Kasumi-1 (cell line): Measurements from ENCODE around the gene ARMC5.

Source experiments
- DNase-seq, 2 experiments: peaks; one replicate each; lab custom pipeline; 2025; lab: John Stamatoyannopoulos, UW

The ARMC5 gene

DNA sequence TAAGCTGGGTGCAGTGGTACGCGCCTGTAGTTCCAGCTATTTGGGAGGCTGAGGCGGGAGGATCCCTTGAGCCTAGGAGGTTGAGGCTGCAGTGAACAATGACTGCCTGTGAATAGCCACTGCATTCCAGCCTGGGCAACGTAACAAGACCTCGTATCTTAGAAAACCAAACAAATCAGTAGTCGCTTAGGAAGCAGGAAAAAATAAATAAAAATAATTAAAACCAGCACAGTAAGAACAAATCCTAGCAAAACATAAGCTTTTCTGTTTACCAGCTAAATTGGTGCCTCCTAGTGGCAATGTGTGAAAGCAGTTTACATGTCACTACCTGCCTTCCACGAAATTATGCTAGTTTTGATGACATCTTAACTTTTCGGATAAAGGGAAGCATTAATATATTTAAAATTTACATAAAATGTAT is 1.3 kb downstream of the ARMC5 start:
- DNase-seq = peak; percentile 28 to 37

DNA sequence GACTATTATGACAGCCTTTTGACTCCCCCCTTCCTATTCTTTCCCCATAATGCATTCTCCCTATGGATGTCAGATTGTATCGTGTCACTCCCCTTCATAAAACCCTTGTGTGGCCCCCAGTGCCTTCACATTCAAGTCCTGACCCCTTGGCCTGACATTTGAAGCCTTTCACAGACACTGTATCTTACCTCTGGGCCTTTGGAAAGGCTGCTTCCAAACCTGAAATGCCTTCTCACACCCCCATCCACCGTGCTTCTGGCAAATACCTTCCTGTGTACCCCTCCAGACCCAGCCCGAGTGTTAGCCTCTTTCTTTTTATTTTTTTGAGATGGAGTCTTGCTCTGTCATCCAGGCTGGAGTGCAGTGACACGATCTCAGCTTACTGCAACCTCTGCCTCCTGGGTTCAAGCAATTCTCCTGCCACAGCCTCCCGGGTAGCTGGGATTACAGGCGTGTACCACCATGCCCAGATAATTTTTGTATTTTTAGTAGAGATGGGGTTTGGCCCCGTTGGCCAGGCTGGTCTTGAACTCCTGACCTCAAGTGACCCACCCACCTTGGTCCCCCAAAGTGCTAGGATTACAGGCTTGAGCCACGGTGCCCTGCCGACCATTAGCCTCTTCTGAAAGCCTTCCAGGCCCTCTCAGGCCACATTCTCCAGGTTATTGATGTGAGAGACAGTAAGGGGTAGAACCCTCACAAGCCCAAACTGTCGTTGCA is 2.1 kb downstream of the ARMC5 start:
- no peak for DNase-seq

DNA sequence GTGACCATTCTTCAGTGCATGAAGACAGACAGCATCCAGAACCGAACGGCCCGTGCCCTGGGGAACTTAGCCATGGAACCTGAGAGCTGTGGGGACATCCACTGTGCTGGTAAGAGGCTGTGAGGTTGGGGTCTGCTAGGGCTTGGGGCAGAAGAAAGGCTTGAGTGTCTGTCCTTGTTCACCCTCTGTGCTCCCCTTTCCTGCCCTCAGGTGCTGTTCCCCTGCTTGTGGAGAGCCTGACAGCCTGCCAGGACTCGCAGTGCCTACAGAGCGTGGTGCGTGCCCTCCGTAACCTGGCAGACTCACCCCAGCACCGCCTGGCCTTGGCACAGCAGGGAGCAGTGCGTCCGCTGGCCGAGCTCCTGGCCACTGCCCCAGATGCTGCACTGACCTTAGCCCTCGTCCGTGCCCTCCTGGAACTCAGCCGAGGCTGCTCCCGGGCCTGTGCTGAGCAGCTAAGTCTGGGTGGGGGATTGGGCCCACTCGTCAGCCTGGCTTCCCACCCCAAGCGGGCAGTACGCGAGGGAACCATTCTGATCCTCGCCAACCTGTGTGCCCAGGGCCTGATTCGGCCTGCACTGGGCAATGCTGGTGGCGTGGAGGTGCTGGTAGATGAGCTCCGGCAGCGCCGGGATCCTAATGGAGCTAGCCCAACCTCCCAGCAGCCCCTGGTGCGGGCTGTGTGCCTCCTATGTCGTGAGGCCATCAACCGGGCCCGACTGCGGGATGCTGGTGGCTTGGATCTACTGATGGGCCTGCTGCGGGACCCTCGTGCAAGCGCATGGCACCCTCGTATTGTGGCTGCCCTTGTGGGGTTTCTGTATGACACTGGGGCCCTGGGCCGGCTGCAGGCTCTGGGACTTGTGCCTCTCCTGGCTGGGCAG is 2.9 kb downstream of the ARMC5 start:
- DNase-seq = no peak

DNA sequence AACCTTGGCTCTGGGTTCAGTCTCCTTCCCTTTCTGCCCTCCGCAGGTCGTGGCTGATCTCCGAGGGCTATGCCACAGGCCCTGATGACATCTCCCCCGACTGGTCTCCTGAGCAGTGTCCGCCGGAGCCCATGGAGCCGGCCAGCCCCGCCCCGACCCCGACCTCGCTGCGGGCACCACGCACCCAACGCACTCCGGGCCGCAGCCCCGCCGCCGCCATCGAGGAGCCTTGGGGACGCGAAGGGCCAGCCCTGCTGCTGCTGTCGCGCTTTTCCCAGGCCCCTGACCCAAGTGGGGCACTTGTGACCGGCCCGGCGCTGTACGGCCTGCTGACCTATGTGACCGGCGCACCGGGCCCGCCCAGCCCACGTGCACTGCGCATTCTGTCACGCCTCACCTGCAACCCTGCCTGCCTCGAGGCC is 5.1 kb downstream of the ARMC5 start:
- no peak for DNase-seq

DNA sequence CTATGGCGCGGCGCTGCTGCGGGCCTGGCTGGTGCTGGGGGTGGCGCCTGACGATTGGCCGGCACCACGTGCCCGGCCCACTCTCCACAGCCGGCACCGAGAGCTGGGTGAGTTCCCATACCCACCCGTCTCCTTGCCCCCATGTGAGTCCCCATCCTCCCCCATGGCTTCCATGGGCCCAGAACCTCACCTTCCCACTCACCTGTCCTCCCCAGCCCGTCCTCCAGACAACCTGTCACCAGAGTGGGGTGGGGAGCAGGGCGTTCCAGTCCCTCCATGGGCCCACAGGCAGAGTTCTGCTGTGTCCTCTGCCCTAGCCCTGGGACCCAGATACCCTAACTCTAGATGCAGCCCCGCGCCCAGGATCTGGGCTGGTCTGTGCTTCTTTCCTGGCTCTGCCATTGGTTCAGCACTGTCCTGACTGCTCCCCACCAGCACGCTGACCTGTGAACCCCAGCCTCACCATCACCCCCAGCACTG is 5.5 kb downstream of the ARMC5 start:
- DNase-seq = no peak

DNA sequence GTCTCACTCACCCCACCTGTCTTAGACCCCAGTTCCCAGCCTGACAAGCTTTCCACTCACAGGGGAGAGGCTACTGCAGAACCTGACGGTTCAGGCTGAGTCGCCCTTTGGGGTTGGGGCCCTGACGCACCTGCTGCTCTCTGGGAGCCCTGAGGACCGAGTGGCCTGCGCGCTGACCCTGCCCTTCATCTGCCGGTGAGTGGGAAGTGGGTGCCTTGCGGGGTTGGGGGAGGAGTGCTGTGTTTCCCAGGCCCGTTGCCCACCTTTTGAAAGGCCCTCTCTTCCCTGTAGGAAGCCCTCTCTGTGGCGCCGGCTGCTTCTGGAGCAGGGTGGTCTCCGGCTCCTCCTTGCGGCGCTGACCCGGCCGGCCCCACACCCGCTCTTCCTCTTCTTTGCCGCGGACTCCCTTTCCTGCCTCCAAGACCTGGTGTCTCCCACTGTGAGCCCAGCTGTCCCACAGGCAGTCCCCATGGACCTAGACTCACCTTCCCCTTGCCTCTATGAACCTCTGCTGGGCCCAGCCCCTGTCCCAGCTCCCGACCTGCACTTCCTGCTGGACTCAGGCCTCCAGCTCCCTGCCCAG is 6.6 kb downstream of the ARMC5 start:
- no peak for DNase-seq

DNA sequence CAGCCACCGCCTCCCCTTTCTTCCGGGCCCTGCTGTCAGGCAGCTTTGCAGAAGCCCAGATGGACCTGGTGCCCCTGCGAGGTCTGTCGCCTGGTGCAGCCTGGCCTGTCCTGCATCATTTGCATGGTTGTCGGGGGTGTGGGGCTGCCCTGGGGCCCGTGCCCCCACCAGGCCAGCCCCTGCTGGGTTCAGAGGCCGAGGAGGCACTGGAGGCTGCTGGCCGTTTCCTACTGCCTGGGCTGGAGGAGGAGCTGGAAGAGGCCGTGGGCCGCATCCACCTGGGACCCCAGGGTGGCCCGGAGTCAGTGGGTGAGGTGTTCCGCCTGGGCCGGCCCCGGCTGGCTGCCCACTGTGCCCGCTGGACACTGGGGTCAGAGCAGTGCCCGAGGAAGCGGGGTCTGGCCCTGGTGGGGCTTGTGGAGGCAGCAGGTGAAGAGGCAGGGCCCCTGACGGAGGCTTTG is 7.1 kb downstream of the ARMC5 start:
- DNase-seq = no peak

DNA sequence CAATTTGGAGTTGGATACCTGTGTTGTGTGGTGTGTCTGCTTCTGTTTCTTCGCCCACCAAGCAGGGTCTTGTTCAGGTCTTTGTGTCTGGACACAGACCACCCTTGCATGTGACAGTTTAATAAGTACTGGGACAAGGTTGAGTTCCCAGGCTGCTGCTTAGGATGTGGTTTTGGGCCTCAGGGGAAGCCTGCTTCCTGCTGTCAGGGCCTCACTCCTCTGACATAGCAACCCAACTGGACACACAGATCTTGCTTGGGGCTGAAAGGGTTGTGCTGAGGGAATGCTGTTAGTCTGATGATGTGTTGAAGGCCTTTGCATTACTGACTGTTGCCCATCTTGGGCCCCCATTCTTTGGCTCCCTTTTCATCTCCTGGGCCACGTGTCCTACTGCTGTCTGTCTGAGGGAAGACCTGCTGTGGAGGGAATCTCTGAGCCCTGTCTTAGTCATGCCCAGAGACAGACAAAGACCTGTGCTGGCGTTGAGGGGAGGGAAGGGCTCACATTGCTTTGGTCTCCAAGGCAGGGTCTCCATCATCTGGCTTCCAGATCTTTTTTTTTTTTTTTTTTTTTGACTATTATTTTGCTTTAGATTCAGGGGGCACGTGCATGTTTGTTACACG is 8.0 kb downstream of the ARMC5 start:
- peak; percentile 31 to 50 for DNase-seq

DNA sequence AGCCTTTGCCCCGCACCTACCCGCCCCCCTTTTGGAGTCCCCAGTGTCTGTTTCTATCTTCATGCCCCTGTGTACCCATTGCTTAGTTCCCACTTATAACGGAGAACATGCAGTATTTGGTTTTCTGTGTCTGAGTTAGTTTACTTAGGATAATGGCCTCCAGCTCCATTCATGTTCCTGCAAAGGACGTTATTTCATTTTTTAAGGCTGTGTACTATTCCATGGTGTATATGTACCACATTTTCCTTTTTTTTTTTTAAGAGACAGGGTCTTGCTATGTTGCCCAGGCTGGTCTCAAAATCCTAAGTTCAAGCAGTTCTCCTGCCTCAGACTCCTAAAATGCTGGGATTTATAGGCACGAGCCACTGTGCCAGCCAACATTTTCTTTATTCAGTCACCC is 8.6 kb downstream of the ARMC5 start:
- no peak for DNase-seq

DNA sequence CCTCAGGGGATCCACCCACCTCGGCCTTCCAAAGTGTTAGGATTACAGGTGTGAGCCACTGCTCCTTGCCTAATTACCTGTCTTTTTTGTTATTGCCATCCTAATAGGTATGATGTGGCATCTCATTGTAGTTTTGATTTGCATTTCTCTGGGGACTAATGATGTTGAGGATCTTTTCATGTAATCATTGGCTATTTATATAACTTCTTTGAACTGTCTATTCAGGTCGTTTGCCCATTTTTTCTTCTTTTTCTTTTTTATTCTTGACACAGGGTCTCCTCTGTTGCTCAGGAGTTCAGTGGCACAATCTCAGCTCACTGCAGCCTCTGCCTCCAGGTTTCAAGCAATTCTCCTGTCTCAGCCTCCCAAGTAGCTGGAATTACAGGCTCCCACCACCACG is 11.3 kb downstream of the ARMC5 start:
- no peak for DNase-seq

DNA sequence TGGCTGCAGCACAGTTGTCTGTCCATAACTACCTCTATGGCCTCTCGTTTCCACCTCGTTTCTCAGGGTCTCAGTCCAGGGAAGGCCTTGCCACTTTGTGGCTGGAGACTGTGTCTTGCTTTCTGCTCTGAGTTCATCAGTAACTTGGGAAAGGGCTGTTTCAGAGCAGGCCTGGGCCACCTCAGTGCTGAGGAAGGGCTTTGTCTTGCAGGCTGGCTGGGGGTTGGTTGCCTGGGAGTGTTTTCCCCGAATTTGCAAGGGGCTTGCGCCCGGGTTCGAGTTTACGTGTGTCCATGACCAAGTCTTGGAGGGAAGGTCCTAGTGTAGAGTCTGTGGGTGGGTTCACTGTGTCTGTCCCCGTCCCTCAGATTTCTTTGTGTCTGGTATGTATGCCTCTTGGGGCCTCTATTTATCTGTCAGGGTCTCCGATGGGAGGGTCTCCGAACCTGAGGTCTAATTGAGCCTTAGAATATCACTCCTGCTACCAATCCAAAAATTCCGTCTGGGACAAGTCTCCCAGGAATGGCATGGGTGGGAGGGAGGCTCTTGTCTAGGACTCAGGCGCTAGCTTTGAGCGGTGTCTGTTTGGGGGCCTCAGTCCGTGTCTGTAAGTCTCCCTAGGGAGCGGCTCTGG is 12.1 kb downstream of the ARMC5 start:
- DNase-seq = no peak

DNA sequence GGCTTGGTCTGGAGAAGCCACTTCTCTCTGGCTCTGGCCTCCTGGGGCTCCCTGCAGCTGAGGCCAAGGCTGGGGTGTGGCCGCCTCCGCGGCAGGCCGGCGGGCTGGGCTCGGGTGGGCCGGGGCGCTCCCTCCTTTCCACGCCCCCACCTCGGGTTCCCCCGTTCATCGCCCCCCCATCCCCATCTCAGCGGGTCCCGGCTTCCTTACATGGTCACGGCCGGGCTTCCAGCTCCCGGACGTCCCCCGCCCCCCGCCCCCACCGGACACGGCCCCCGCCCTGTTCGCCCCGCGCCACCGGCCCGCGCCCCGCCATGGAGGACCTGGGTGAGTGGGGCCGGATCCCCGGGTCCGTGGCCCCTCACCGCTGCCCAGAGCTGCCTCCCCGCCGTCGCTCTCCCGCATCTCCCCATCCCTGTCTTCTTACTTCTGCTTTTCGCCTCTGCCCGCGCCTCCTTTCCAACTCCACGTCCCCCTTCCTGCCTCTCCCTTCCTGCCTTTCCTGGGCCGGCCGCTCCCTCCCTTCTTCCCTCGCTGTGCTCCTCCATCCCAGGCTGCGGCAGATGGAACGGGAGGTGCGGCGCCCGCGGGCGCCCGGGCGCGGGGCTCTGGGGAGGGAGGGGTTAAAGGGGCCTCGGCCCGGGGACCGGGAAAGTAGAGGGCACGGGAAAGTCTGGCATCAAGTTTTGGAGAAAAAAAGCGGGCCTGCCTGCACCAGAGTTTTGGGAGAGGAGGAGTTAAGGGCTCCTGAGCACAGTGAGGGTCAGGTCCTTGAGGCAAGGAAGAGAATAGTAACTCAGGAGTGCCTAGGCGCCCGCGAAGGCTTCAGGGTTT is 12.8 kb downstream of the ARMC5 start, which contains the start of gene TGFB1I1:
TGFB1I1 (plus strand) TSS at position 278 of the 834 bp plus-strand sequence; CDS start at position 315, 37 bp downstream.
- peak in 1 of 2 experiments; percentile 40 for DNase-seq

DNA sequence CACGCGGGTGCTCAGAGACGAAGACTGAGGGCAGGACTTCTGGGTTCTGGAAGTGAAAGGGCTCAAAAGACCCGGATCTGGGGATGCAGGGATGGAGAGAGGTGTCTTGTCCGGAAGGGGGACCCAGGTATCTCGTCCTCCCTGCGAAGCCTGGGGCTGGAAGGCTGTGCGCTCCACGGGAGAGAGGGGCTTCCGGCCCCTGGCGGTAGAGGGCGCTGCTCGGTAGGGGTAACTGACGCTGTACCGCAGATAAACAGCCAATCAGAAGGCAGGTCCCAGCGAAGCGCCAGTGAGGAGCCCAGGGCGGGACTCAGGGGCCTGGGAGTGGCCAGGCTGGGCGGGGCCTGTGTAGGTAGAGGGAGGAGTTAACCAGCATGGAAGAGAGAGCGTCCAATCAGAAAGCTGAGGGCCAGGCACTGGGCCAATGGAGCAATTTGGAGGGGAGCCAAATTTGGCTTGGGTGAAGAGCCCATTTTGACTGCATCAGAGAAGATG is 13.5 kb downstream of the ARMC5 start:
- peak; percentile 76 to 81 for DNase-seq

DNA sequence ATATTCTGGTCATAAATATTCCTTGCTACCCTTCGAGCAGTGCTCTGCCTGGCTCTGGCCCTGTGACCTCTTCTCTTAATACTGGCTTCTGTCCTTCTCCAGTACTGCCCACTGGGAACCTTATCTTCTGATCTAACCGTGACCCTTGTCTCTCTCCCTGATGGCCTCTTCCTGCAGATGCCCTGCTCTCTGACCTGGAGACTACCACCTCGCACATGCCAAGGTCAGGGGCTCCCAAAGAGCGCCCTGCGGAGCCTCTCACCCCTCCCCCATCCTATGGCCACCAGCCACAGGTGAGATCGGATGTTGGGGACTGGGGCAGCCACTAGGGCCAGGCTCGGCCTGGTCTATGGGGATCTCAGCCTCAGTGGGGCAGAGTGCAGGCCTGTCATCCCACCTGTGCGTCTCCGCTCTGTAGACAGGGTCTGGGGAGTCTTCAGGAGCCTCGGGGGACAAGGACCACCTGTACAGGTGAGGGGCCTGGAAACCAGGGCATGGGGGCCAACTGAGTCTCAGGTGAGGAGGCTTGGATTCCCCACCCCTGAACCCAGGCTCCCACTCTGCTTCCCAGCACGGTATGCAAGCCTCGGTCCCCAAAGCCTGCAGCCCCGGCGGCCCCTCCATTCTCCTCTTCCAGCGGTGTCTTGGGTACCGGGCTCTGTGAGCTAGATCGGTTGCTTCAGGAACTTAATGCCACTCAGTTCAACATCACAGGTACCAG is 14.1 kb downstream of the ARMC5 start:
- no peak for DNase-seq

DNA sequence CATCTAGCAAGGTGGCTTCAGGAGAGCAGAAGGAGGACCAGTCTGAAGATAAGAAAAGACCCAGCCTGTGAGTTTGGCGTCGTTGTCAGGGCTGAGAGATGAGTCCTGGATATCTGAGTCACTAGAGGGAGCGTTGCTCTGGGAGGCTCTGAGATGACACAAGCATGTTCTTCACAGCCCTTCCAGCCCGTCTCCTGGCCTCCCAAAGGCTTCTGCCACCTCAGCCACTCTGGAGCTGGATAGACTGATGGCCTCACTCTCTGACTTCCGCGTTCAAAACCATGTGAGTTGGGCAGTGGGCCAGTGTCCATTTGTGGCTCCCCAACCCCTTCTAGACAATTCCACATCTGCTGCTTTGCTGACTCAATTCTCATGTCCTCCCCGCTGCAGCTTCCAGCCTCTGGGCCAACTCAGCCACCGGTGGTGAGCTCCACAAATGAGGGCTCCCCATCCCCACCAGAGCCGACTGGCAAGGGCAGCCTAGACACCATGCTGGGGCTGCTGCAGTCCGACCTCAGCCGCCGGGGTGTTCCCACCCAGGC is 14.9 kb downstream of the ARMC5 start:
- no peak for DNase-seq

DNA sequence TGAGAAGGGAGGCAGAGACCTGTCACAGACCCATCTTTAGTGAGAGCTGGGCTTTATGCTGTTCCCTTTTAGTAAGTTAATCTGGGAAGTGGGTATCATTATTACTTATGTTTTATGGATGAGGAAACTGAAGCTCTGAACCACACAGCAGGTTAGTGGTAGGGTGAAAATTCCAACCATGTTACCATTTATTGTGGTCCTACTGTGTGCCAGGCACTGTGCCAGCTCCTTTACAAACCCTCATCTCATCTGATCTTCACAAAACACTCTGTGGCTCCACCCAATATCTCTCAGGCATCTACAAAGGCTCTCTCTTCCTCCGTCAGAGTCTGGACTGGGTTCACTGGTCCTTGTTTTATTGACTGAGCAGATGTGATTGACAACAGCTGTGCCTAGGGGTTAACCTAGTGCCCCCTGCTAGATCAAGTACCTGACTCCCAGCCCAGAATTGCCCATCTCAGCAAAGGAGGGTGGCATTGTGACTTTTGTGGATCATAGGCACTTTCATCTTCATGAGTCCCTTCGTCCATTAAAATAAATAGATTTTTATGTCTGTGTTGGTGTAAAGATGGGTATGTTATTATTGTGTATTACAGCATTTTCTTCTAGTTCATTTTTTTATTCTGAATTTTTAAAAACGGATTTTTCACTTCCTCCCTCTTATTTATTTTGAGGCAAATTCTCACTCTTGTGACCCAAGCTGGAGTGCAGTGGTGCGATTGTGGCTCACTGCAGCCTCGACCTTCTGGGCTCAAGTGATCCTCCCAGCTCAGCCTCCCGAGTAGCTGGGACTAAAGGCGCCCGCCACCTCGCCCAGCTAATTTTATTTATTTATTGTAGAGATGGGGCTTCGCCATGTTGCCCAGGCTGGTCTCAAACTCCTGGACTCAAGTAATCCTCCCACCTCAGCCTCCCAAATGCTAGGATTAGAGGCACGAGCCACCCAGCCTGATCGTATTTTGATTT is 15.8 kb downstream of the ARMC5 start:
- DNase-seq = no peak

DNA sequence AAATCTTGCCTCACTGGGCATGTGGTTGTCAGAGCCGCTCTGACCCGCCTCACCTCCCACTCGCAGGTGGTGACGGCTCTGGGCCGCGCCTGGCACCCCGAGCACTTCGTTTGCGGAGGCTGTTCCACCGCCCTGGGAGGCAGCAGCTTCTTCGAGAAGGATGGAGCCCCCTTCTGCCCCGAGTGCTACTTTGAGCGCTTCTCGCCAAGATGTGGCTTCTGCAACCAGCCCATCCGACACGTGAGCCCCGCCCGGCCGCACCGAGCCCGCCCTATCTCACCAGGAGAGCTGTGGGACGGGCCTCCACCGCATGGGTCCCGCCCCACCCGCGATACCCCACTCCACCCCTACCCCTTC is 16.6 kb downstream of the ARMC5 start:
- no peak for DNase-seq
